HUES48 (cell line): ENCODE data around the gene NBPF14.
"Not testable (repeated sequence)": the region's sequence is repeated elsewhere in the genome, so short reads cannot be mapped to it uniquely, and the experiment has no call there.

Experiments
- H3K27ac ChIP-seq: one replicate; pipeline ENCODE4 v1.7.0; 2013; ENCODE audit warnings: low read depth, low read length, inconsistent platforms
- H3K27me3 ChIP-seq: 2 replicates; pipeline ENCODE4 v1.6.1; 2013; ENCODE audit warnings: mild to moderate bottlenecking, low read length; ENCODE audit not compliant: control insufficient read depth, insufficient read depth
- H3K36me3 ChIP-seq: 2 replicates; pipeline ENCODE4 v1.6.1; 2013; ENCODE audit warnings: low read length; ENCODE audit not compliant: control insufficient read depth, insufficient read depth
- H3K4me1 ChIP-seq: 2 replicates; pipeline ENCODE4 v1.6.1; 2013; ENCODE audit warnings: mild to moderate bottlenecking, low read length; ENCODE audit not compliant: control insufficient read depth, insufficient read depth
- H3K4me3 ChIP-seq: 2 replicates; pipeline ENCODE4 v1.5.1; 2013; ENCODE audit warnings: mild to moderate bottlenecking, low read depth, low read length
- H3K9ac ChIP-seq: 2 replicates; pipeline ENCODE4 v1.6.1; 2013; ENCODE audit warnings: mild to moderate bottlenecking, low read depth, low read length, moderate library complexity
- H3K9me3 ChIP-seq: 2 replicates; pipeline ENCODE4 v1.6.1; 2013; ENCODE audit warnings: low read length; ENCODE audit not compliant: control insufficient read depth, insufficient read depth

Gene NBPF14

DNA sequence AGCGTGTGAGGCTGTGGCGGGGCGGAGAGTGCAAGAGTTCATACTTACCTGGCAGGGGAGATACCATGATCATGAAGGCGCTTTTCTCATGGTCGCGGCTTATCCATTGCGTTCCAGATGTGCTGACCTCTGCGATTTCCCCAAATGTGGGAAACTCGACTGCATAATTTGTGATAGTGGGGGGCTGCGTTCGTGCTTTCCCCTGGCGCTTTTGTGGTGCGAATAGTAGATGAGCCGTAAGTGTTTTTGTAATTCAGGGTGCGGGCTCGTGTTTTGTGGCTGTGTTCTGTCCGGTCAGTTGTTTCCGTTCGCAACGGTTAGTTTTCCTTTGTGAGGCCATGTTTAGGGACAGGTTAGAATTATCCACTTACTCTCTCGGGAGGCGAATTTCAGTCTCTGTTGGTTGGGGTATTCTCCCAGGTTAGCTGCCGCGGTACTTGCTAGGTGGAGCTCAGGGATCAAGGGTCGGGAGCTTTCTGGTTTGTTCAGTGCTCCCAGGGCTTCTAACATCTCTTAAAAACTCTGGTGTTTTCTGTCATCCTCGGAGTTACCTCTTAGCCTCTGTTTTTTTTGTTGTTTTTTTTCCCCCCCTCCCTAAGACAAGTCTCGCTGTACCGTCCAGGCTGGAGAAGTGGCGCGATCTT, 73.1 kb downstream of the NBPF14 start:
- not testable (repeated sequence) for H3K27ac ChIP-seq

DNA sequence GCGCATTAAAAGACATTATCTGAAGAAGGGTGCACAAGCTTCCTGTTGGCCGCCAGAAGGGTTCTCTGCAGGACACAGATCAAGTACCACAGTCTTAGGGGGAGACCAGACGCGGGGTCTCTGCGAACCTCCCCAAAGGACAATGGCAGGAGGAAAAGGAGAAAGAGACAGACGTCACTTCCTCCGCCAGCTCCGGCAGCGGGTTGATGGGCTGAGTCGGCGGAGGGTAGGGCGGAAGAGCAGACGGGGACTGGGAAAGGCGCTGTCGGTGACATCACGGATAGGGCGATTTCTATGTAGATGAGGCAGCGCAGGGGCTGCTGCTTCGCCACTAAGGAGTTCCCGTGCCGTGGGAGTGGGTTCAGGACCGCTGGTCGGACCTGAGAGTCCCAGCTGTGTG, 73.7 kb downstream of the NBPF14 start:
- H3K27ac ChIP-seq, result peak overlapping the region; percentile 59
- not testable (repeated sequence) for H3K36me3 ChIP-seq, H3K4me1 ChIP-seq, H3K9me3 ChIP-seq, H3K9ac ChIP-seq, H3K27me3 ChIP-seq, H3K4me3 ChIP-seq

More for the DNA sequence above, 73.1 kb downstream of the NBPF14 start:
- not testable (repeated sequence) for H3K9me3 ChIP-seq, H3K27me3 ChIP-seq, H3K9ac ChIP-seq, H3K4me1 ChIP-seq, H3K36me3 ChIP-seq, H3K4me3 ChIP-seq

GRCh38 chr1:148514310-148514709, 81.5 kb downstream of the NBPF14 start:
- H3K27ac ChIP-seq, H3K27me3 ChIP-seq, H3K9me3 ChIP-seq, H3K4me3 ChIP-seq, H3K4me1 ChIP-seq, H3K9ac ChIP-seq, H3K36me3 ChIP-seq: not testable (repeated sequence)

DNA sequence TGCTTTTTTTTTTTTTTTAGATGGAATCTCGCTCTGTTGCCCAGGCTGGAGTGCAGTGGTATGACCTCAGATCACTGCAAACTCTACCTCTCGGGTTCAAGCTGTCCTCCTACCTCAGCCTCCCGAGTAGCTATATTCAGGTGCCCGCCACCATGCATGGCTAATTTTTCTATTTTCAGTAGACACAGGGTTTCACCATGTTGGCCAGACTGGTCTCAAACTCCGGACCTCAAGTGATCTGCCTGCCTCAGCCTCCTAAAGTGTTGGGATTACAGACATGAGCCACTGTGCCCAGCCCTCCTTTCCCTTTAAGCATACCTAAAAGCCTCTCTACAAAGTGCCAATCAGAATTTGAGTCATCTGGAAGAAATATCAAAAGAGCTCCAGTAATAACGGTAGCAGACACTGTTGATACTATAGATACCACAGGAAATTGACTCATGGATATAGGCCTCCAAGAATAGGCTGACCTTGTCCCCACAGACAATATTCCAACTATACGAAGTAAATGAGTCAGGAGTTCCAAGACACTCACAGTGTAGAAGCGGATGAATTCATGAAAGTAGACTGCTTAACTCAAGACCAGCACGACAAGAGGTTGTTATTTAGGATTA, 83.1 kb downstream of the NBPF14 start:
- not testable (repeated sequence) for H3K36me3 ChIP-seq, H3K4me1 ChIP-seq, H3K9me3 ChIP-seq, H3K4me3 ChIP-seq, H3K9ac ChIP-seq, H3K27ac ChIP-seq, H3K27me3 ChIP-seq

DNA sequence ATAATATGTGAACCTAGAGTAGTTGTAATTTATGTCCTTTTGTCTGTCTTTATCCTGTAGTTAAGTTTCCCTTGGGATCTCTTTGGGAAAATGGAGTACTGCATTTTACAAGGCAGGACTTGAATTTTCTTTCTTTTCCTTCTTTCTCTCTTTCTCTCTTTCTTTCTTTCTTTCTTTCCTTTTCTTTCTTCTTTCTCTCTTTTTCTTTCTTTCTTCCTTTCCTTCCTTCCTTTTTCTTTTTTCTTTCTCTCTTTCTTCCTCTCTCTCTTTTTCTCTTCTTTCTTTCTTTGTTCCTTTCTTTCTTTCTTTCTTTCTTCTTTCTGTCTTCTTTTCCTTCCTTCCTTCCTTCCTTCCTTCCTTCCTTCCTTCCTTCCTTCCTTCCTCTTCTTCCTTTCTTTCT, 101.9 kb downstream of the NBPF14 start:
- H3K27ac ChIP-seq, H3K36me3 ChIP-seq, H3K9ac ChIP-seq: not testable (repeated sequence)

GRCh38 chr1:148483029-148483428, 112.8 kb downstream of the NBPF14 start, which contains the start of gene PPIAL4G:
PPIAL4G (minus strand) TSS chr1:148483302; CDS start chr1:148483252, 50 bp downstream.
- not testable (repeated sequence) for H3K9me3 ChIP-seq, H3K9ac ChIP-seq, H3K4me1 ChIP-seq, H3K27ac ChIP-seq, H3K36me3 ChIP-seq, H3K4me3 ChIP-seq, H3K27me3 ChIP-seq

More for the DNA sequence above, 101.9 kb downstream of the NBPF14 start:
- not testable (repeated sequence) for H3K4me3 ChIP-seq, H3K4me1 ChIP-seq, H3K27me3 ChIP-seq, H3K9me3 ChIP-seq
